ENCODE results near the gene TCF15. TPM values are rescaled to one million over a fixed set of nuclear protein-coding genes. Genes with fewer than 3 reads are reported as not detected.

The TCF15 gene
- total and polyA plus RNA-seq, 4 donors, result not detected

DNA sequence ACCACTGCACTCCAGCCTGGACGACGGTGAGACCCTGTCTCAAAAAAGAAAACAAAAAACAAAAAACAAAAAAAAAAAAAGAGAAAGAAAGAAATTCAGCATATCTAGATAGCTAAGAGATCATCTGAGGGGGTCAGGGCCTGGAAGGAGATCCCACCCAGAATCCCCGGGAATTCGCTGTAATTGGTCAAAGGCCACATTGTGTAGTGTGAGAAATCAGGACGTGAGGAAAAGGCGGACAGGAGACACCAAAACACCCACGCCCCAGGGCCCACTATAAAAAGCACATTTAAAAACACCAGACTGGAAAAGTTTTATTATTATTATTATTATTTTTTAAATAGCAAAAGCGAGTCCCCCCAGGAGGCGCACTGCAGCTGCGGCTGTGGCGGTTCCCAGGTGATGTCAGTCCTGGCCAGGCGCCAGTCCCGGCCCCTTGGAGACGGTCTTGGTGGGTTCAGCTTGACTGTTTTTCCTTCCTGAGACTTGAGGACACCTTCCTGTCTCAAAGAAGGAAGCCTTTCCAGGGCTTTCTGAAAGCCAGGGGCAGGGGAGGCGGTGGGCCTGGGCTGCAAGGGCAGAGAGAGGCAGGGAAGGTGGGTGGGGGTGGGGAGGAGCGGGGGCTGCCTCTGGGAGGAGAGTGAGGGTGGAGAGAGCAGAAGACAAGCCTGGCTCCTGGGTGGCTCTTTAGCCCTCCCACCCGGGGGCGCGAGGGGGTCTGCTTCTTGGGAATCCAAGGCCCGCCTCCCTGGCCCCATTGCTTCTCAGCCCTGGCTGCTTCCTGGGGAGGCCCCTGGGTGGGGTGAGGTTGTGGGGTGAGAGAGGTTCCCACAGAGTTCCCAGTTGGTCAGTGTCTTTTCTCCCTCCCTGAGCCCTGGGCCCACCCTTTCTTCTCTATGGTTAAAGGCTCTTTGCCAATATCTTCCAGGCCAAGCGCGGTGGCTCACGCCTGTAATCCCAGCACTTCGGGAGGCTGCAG is 14.5 kb downstream of the TCF15 start:
- no peak for TF ChIP-seq RAD21 (IDR thresholded peaks at IDR 0.05)
- TF ChIP-seq, protein P1, sequence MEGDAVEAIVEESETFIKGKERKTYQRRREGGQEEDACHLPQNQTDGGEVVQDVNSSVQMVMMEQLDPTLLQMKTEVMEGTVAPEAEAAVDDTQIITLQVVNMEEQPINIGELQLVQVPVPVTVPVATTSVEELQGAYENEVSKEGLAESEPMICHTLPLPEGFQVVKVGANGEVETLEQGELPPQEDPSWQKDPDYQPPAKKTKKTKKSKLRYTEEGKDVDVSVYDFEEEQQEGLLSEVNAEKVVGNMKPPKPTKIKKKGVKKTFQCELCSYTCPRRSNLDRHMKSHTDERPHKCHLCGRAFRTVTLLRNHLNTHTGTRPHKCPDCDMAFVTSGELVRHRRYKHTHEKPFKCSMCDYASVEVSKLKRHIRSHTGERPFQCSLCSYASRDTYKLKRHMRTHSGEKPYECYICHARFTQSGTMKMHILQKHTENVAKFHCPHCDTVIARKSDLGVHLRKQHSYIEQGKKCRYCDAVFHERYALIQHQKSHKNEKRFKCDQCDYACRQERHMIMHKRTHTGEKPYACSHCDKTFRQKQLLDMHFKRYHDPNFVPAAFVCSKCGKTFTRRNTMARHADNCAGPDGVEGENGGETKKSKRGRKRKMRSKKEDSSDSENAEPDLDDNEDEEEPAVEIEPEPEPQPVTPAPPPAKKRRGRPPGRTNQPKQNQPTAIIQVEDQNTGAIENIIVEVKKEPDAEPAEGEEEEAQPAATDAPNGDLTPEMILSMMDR (IDR thresholded peaks at IDR 0.05; ENCODE audit: low read depth, low read length, missing input control), result no peak
- no peak for TF ChIP-seq SP1 (IDR thresholded peaks at IDR 0.05)
- TF ChIP-seq, protein P2, sequence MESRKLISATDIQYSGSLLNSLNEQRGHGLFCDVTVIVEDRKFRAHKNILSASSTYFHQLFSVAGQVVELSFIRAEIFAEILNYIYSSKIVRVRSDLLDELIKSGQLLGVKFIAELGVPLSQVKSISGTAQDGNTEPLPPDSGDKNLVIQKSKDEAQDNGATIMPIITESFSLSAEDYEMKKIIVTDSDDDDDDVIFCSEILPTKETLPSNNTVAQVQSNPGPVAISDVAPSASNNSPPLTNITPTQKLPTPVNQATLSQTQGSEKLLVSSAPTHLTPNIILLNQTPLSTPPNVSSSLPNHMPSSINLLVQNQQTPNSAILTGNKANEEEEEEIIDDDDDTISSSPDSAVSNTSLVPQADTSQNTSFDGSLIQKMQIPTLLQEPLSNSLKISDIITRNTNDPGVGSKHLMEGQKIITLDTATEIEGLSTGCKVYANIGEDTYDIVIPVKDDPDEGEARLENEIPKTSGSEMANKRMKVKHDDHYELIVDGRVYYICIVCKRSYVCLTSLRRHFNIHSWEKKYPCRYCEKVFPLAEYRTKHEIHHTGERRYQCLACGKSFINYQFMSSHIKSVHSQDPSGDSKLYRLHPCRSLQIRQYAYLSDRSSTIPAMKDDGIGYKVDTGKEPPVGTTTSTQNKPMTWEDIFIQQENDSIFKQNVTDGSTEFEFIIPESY (IDR thresholded peaks at IDR 0.05), result no peak
- TF ChIP-seq NR2F2 (IDR thresholded peaks at IDR 0.05), result no peak
- TF ChIP-seq RXRA (IDR thresholded peaks at IDR 0.05), result no peak
- no peak for TF ChIP-seq HNF4A (conservative IDR thresholded peaks at IDR 0.05)
- TF ChIP-seq, protein P3, sequence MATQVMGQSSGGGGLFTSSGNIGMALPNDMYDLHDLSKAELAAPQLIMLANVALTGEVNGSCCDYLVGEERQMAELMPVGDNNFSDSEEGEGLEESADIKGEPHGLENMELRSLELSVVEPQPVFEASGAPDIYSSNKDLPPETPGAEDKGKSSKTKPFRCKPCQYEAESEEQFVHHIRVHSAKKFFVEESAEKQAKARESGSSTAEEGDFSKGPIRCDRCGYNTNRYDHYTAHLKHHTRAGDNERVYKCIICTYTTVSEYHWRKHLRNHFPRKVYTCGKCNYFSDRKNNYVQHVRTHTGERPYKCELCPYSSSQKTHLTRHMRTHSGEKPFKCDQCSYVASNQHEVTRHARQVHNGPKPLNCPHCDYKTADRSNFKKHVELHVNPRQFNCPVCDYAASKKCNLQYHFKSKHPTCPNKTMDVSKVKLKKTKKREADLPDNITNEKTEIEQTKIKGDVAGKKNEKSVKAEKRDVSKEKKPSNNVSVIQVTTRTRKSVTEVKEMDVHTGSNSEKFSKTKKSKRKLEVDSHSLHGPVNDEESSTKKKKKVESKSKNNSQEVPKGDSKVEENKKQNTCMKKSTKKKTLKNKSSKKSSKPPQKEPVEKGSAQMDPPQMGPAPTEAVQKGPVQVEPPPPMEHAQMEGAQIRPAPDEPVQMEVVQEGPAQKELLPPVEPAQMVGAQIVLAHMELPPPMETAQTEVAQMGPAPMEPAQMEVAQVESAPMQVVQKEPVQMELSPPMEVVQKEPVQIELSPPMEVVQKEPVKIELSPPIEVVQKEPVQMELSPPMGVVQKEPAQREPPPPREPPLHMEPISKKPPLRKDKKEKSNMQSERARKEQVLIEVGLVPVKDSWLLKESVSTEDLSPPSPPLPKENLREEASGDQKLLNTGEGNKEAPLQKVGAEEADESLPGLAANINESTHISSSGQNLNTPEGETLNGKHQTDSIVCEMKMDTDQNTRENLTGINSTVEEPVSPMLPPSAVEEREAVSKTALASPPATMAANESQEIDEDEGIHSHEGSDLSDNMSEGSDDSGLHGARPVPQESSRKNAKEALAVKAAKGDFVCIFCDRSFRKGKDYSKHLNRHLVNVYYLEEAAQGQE (IDR thresholded peaks at IDR 0.05), result no peak
- TF ChIP-seq, protein P4, sequence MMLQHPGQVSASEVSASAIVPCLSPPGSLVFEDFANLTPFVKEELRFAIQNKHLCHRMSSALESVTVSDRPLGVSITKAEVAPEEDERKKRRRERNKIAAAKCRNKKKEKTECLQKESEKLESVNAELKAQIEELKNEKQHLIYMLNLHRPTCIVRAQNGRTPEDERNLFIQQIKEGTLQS (IDR thresholded peaks at IDR 0.05), result no peak
- no peak for TF ChIP-seq FOXA1 (IDR thresholded peaks at IDR 0.05)
- no peak for TF ChIP-seq JUND (IDR thresholded peaks at IDR 0.05)
- no peak for TF ChIP-seq EGR1 (IDR thresholded peaks at IDR 0.05; ENCODE audit: low read depth in 2 of 2)
- TF ChIP-seq TAF1 (conservative IDR thresholded peaks at IDR 0.05), result no peak
- TF ChIP-seq GABPA (IDR thresholded peaks at IDR 0.05 in 1 of 2, conservative IDR thresholded peaks at IDR 0.05 in 1 of 2), result no peak
- TF ChIP-seq YY1 (IDR thresholded peaks at IDR 0.05), result no peak
- no peak for TF ChIP-seq FOXA2 (IDR thresholded peaks at IDR 0.05)
- TF ChIP-seq, protein P5, sequence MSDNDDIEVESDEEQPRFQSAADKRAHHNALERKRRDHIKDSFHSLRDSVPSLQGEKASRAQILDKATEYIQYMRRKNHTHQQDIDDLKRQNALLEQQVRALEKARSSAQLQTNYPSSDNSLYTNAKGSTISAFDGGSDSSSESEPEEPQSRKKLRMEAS (IDR thresholded peaks at IDR 0.05), result no peak
- TF ChIP-seq HNF4G (IDR thresholded peaks at IDR 0.05), result no peak
- H3K4me1 ChIP-seq (ENCODE audit: control insufficient read depth in 4 of 4, insufficient read depth in 4 of 4, low read length in 3 of 4), result no peaks in the 10 kb centered on the region
- H3K4me3 ChIP-seq (ENCODE audit: low read depth in 1 of 3, low read length in 3 of 3), result no peak overlapping the region
- 72% methylated on average over 24 of the region's 24 CpGs for WGBS
- H3K9me3 ChIP-seq (ENCODE audit: control insufficient read depth in 4 of 4, low read length in 3 of 4), result no peaks in the 10 kb centered on the region
- H3K27ac ChIP-seq (ENCODE audit: low read depth in 1 of 2, low read length in 2 of 2), result no peak overlapping the region
- H3K9ac ChIP-seq (ENCODE audit: low read depth in 1 of 2, low read length in 2 of 2), result no peak overlapping the region
- no peak for DNase-seq (ENCODE audit: low spot score)
- no peaks in the 10 kb centered on the region for H3K36me3 ChIP-seq (ENCODE audit: control insufficient read depth in 4 of 4, insufficient read depth in 3 of 4, low read depth in 1 of 4, low read length in 3 of 4)
- H3K27me3 ChIP-seq (ENCODE audit: control insufficient read depth in 4 of 4, insufficient read depth in 4 of 4, low read length in 3 of 4), result no peaks in the 10 kb centered on the region
